Neural crest cell (in vitro differentiated cells): Measurements from ENCODE around the gene SLC26A3. TPM values are rescaled to one million over a fixed set of nuclear protein-coding genes. Genes with fewer than 3 reads are reported as not detected.

Source experiments
- DNase-seq: peaks from one replicate; pipeline ENCODE4 v3.0.0; 2021; ENCODE audit warnings: low read depth, mixed read lengths, low spot score
- H3K27ac Mint-ChIP-seq: one replicate; pipeline ENCODE4 v1.8.0; 2021; ENCODE audit warnings: mild to moderate bottlenecking, mixed read lengths; ENCODE audit not compliant: unreplicated experiment
- H3K27me3 Mint-ChIP-seq: 2 replicates; pipeline ENCODE4 v1.8.0; 2021; ENCODE audit warnings: low read depth, mild to moderate bottlenecking, mixed read lengths
- H3K36me3 Mint-ChIP-seq: 2 replicates; pipeline ENCODE4 v1.8.0; 2021; ENCODE audit warnings: low read depth, mild to moderate bottlenecking, mixed read lengths
- H3K4me1 Mint-ChIP-seq: 2 replicates; pipeline ENCODE4 v1.8.0; 2021; ENCODE audit warnings: mixed read lengths
- H3K4me3 Mint-ChIP-seq: one replicate; pipeline ENCODE4 v1.8.0; 2021; ENCODE audit warnings: mild to moderate bottlenecking, mixed read lengths
- H3K9me3 Mint-ChIP-seq: 2 replicates; pipeline ENCODE4 v1.8.0; 2021; ENCODE audit warnings: mixed read lengths
- CTCF ChIP-seq: fragments of 200-600 bp; sonication (generic); conservative IDR thresholded peaks from 2 replicates; pipeline ENCODE4 v1.5.0; 2021; ENCODE audit warnings: antibody characterized with exemption, mild to moderate bottlenecking
- total RNA-seq: library from RNA; stranded (reverse); gene quantifications from 2 replicates; pipeline ENCODE4 v1.2.1, GENCODE V29; 2021

SLC26A3 gene
- total RNA-seq, 1 donor from 2014 or later, result not detected

GRCh38 chr7:107846324-107846723, 43.3 kb upstream of the SLC26A3 start:
- Mint-ChIP-seq H3K4me1 (no peaks in the 10 kb centered on the region), H3K36me3 (no peaks in the 10 kb centered on the region), H3K27ac (no peak overlapping the region), H3K9me3 (no peaks in the 10 kb centered on the region), H3K4me3 (no peak overlapping the region), H3K27me3 (no peaks in the 10 kb centered on the region)
- no peak for DNase-seq
- no peak for TF ChIP-seq CTCF

GRCh38 chr7:107843184-107843583, 40.2 kb upstream of the SLC26A3 start:
- TF ChIP-seq CTCF, result no peak
- no peaks in the 10 kb centered on the region for H3K9me3 Mint-ChIP-seq
- H3K27me3 Mint-ChIP-seq, result no peaks in the 10 kb centered on the region
- no peak overlapping the region for H3K27ac Mint-ChIP-seq
- no peak for DNase-seq
- no peaks in the 10 kb centered on the region for H3K4me1 Mint-ChIP-seq
- peaks cover 3% of the 10 kb centered on the region for H3K36me3 Mint-ChIP-seq
- no peak overlapping the region for H3K4me3 Mint-ChIP-seq

GRCh38 chr7:107842213-107842612, 39.2 kb upstream of the SLC26A3 start:
- no peak overlapping the region for H3K4me3 Mint-ChIP-seq
- H3K9me3 Mint-ChIP-seq, result no peaks in the 10 kb centered on the region
- H3K4me1 Mint-ChIP-seq, result no peaks in the 10 kb centered on the region
- DNase-seq, result no peak
- TF ChIP-seq CTCF, result no peak
- H3K36me3 Mint-ChIP-seq, result peaks cover 3% of the 10 kb centered on the region
- no peak overlapping the region for H3K27ac Mint-ChIP-seq
- peaks cover 4% of the 10 kb centered on the region for H3K27me3 Mint-ChIP-seq

- H3K9me3 Mint-ChIP-seq, result no peaks in the 10 kb centered on the region
- H3K4me1 Mint-ChIP-seq, result no peaks in the 10 kb centered on the region
- no peak overlapping the region for H3K4me3 Mint-ChIP-seq
- H3K27me3 Mint-ChIP-seq, result peaks cover 12% of the 10 kb centered on the region
- H3K27ac Mint-ChIP-seq, result no peak overlapping the region
- TF ChIP-seq CTCF, result no peak
- no peak for DNase-seq
- peaks cover 3% of the 10 kb centered on the region for H3K36me3 Mint-ChIP-seq
Measured at GRCh38 chr7:107838816-107839565, 36.0 kb upstream of the SLC26A3 start.

GRCh38 chr7:107838024-107838601, 35.1 kb upstream of the SLC26A3 start:
- Mint-ChIP-seq H3K9me3 (no peaks in the 10 kb centered on the region), H3K27ac (no peak overlapping the region), H3K36me3 (peaks cover 3% of the 10 kb centered on the region), H3K4me3 (no peak overlapping the region), H3K27me3 (peaks cover 15% of the 10 kb centered on the region), H3K4me1 (no peaks in the 10 kb centered on the region)
- no peak for TF ChIP-seq CTCF
- DNase-seq, result no peak
